Duodenal mucosa (tissue), 2 donors: ENCODE results near the gene RHEX.
"Not testable (repeated sequence)": the region's sequence is repeated elsewhere in the genome, so short reads cannot be mapped to it uniquely, and the experiment has no call there.

ENCODE experiments used
- H3K27ac ChIP-seq: one replicate; pipeline ENCODE4 v1.7.0; 2013; ENCODE audit warnings: low read depth, low read length
- H3K27me3 ChIP-seq, 2 donors: one replicate each; pipeline ENCODE4 v1.7.0; 2013; ENCODE audit warnings: low read length in 2 of 2, control low read depth in 1 of 2; ENCODE audit not compliant: insufficient read depth in 2 of 2, control insufficient read depth in 1 of 2
- H3K36me3 ChIP-seq, 2 donors: one replicate each; pipeline ENCODE4 v1.7.0; 2013; ENCODE audit warnings: low read length in 2 of 2, control low read depth in 1 of 2; ENCODE audit not compliant: insufficient read depth in 2 of 2, control insufficient read depth in 1 of 2
- H3K4me1 ChIP-seq, 2 donors: one replicate each; pipeline ENCODE4 v1.7.0; 2013; ENCODE audit warnings: low read length in 2 of 2, control low read depth in 1 of 2; ENCODE audit not compliant: insufficient read depth in 2 of 2, control insufficient read depth in 1 of 2
- H3K4me3 ChIP-seq, 2 donors: one replicate each; pipeline ENCODE4 v1.7.0; 2013; ENCODE audit warnings: low read length in 2 of 2, low read depth in 1 of 2
- H3K9ac ChIP-seq, 2 donors: one replicate each; pipeline ENCODE4 v1.7.0; 2013; ENCODE audit warnings: low read length in 2 of 2, low read depth in 1 of 2
- H3K9me3 ChIP-seq, 2 donors: one replicate each; pipeline ENCODE4 v1.7.0; 2013; ENCODE audit warnings: low read length in 2 of 2, control low read depth in 1 of 2; ENCODE audit not compliant: control insufficient read depth in 1 of 2

RHEX gene

GRCh38 chr1:206041640-206042039 lies 11.3 kb upstream of the RHEX start:
- H3K27ac ChIP-seq = no peak overlapping the region

GRCh38 chr1:206047271-206047670 lies 5.7 kb upstream of the RHEX start:
- Histone ChIP-seq H3K27me3 (no peaks in the 10 kb centered on the region), H3K9ac (no peak overlapping the region), H3K4me1 (peaks cover 13 to 18% of the 10 kb centered on the region in 2 donors), H3K27ac (no peak overlapping the region), H3K9me3 (no peaks in the 10 kb centered on the region), H3K36me3 (no peaks in the 10 kb centered on the region), H3K4me3 (no peak overlapping the region)

More at GRCh38 chr1:206041640-206042039, 11.3 kb upstream of the RHEX start:
- H3K36me3 ChIP-seq = no peaks in the 10 kb centered on the region
- no peak overlapping the region for H3K4me3 ChIP-seq
- peaks cover 0 to 7% of the 10 kb centered on the region in 2 donors for H3K27me3 ChIP-seq
- no peak overlapping the region for H3K9ac ChIP-seq
- H3K9me3 ChIP-seq = no peaks in the 10 kb centered on the region
- peaks cover 4 to 6% of the 10 kb centered on the region in 2 donors for H3K4me1 ChIP-seq

- no peak overlapping the region for H3K27ac ChIP-seq
Measured at GRCh38 chr1:206048582-206048981, 4.4 kb upstream of the RHEX start.

GRCh38 chr1:206049293-206049692 lies 3.7 kb upstream of the RHEX start:
- Histone ChIP-seq H3K4me1 (peaks cover 13 to 23% of the 10 kb centered on the region in 2 donors), H3K4me3 (no peak overlapping the region), H3K27ac (no peak overlapping the region)

More at GRCh38 chr1:206048582-206048981, 4.4 kb upstream of the RHEX start:
- peak overlapping the region in 1 of 2 donors; percentile 10 for H3K9ac ChIP-seq
- no peaks in the 10 kb centered on the region for H3K27me3 ChIP-seq
- H3K36me3 ChIP-seq = no peaks in the 10 kb centered on the region
- H3K4me3 ChIP-seq = peak overlapping the region; percentile 33 to 48
- H3K9me3 ChIP-seq = no peaks in the 10 kb centered on the region
- H3K4me1 ChIP-seq = peaks cover 13 to 23% of the 10 kb centered on the region in 2 donors

GRCh38 chr1:206049919-206050600 lies 2.9 kb upstream of the RHEX start:
- H3K27ac ChIP-seq = no peak overlapping the region
- H3K9ac ChIP-seq = no peak overlapping the region
- H3K9me3 ChIP-seq = no peaks in the 10 kb centered on the region
- no peak overlapping the region for H3K4me3 ChIP-seq
- no peaks in the 10 kb centered on the region for H3K27me3 ChIP-seq
- peaks cover 13 to 23% of the 10 kb centered on the region in 2 donors for H3K4me1 ChIP-seq
- no peaks in the 10 kb centered on the region for H3K36me3 ChIP-seq

More at GRCh38 chr1:206049293-206049692, 3.7 kb upstream of the RHEX start:
- no peak overlapping the region for H3K9ac ChIP-seq
- H3K27me3 ChIP-seq = no peaks in the 10 kb centered on the region
- no peaks in the 10 kb centered on the region for H3K9me3 ChIP-seq
- no peaks in the 10 kb centered on the region for H3K36me3 ChIP-seq

- peaks cover 13 to 23% of the 10 kb centered on the region in 2 donors for H3K4me1 ChIP-seq
- H3K27me3 ChIP-seq = no peaks in the 10 kb centered on the region
- no peaks in the 10 kb centered on the region for H3K9me3 ChIP-seq
- H3K4me3 ChIP-seq = no peak overlapping the region
- no peak overlapping the region for H3K27ac ChIP-seq
- no peak overlapping the region for H3K9ac ChIP-seq
- no peaks in the 10 kb centered on the region for H3K36me3 ChIP-seq
Measured at GRCh38 chr1:206050655-206051235, 2.2 kb upstream of the RHEX start.

GRCh38 chr1:206052231-206052865 lies 625 bp upstream of the RHEX start:
- H3K36me3 ChIP-seq, H3K27ac ChIP-seq, H3K9me3 ChIP-seq, H3K4me3 ChIP-seq, H3K9ac ChIP-seq, H3K27me3 ChIP-seq: not testable (repeated sequence)
- peaks cover 13 to 19% of the 10 kb centered on the region in 2 donors for H3K4me1 ChIP-seq

- H3K9me3 ChIP-seq, H3K27ac ChIP-seq, H3K9ac ChIP-seq, H3K4me1 ChIP-seq, H3K27me3 ChIP-seq, H3K36me3 ChIP-seq, H3K4me3 ChIP-seq: not testable (repeated sequence)
Measured at GRCh38 chr1:206053616-206054015, 643 bp downstream of the RHEX start.

GRCh38 chr1:206055069-206055625 lies 2.2 kb downstream of the RHEX start:
- not testable (repeated sequence) for H3K4me1 ChIP-seq, H3K27me3 ChIP-seq, H3K9me3 ChIP-seq, H3K36me3 ChIP-seq, H3K4me3 ChIP-seq, H3K27ac ChIP-seq, H3K9ac ChIP-seq

- not testable (repeated sequence) for H3K4me1 ChIP-seq, H3K9ac ChIP-seq, H3K27ac ChIP-seq, H3K4me3 ChIP-seq, H3K36me3 ChIP-seq, H3K9me3 ChIP-seq, H3K27me3 ChIP-seq
Measured at GRCh38 chr1:206055639-206056323, 2.8 kb downstream of the RHEX start.
